ENCODE data around the gene RDH5. TPM values are rescaled to one million over a fixed set of nuclear protein-coding genes. Genes with fewer than 3 reads are reported as not detected.

Gene RDH5
- total RNA-seq, 1 experiment from 2014 or later, result 6.7 TPM

- BruUV-seq (replicated peaks), result no TSS peak
- CTCF ChIA-PET, result no interaction called here
- TF ChIP-seq CTCF (conservative IDR thresholded peaks at IDR 0.05; ENCODE audit: low read depth, low read length) (no peak), EZH2 (IDR thresholded peaks at IDR 0.05; ENCODE audit: borderline replicate concordance, low read depth, low read length, poor library complexity, severe bottlenecking) (no peak)
Measured at GRCh38 chr12:55712700-55713415, 7.3 kb upstream of the RDH5 start.

GRCh38 chr12:55713721-55714120 lies 6.5 kb upstream of the RDH5 start:
- no TSS peak for BruUV-seq (replicated peaks)
- no peak for TF ChIP-seq EZH2 (IDR thresholded peaks at IDR 0.05; ENCODE audit: borderline replicate concordance, low read depth, low read length, poor library complexity, severe bottlenecking)
- TF ChIP-seq CTCF (conservative IDR thresholded peaks at IDR 0.05; ENCODE audit: low read depth, low read length), result no peak
- DNase-seq (ENCODE audit: low spot score), result no peak

More at GRCh38 chr12:55712700-55713415, 7.3 kb upstream of the RDH5 start:
- no peak overlapping the region for H3K4me3 ChIP-seq (ENCODE audit: low read depth, low read length, poor library complexity, severe bottlenecking)
- H3K4me1 ChIP-seq (ENCODE audit: insufficient read depth, low read length, poor library complexity, severe bottlenecking), result peaks cover 21% of the 10 kb centered on the region
- no peak for DNase-seq (ENCODE audit: low spot score)
- no peak overlapping the region for H3K27ac ChIP-seq (ENCODE audit: low read depth, low read length, poor library complexity, severe bottlenecking)
- H3K36me3 ChIP-seq (ENCODE audit: insufficient read depth, low read length, poor library complexity, severe bottlenecking), result no peaks in the 10 kb centered on the region
- no peaks in the 10 kb centered on the region for H3K27me3 ChIP-seq (replicated peaks; ENCODE audit: insufficient read depth, low read depth, low read length, poor library complexity)
- H3K9me3 ChIP-seq (ENCODE audit: low read depth, low read length, poor library complexity, severe bottlenecking), result no peaks in the 10 kb centered on the region
- POLR2A ChIA-PET (ENCODE audit: low non-redundant PET), result no interaction called here
- intact Hi-C loops (cut with micrococcal nuclease; ENCODE audit: unreplicated experiment), result no loop called here

GRCh38 chr12:55715169-55715764 lies 4.9 kb upstream of the RDH5 start:
- Histone ChIP-seq H3K4me3 (ENCODE audit: low read depth, low read length, poor library complexity, severe bottlenecking) (peak overlapping the region; percentile 91), H3K27ac (ENCODE audit: low read depth, low read length, poor library complexity, severe bottlenecking) (peak overlapping the region; percentile 95), H3K27me3 (replicated peaks; ENCODE audit: insufficient read depth, low read depth, low read length, poor library complexity) (no peaks in the 10 kb centered on the region), H3K36me3 (ENCODE audit: insufficient read depth, low read length, poor library complexity, severe bottlenecking) (no peaks in the 10 kb centered on the region), H3K4me1 (ENCODE audit: insufficient read depth, low read length, poor library complexity, severe bottlenecking) (peaks cover 40% of the 10 kb centered on the region), H3K9me3 (ENCODE audit: low read depth, low read length, poor library complexity, severe bottlenecking) (no peaks in the 10 kb centered on the region)
- intact Hi-C loops (cut with micrococcal nuclease; ENCODE audit: unreplicated experiment), result no loop called here
- no peak for DNase-seq (ENCODE audit: low spot score)
- ChIA-PET POLR2A (ENCODE audit: low non-redundant PET) (no interaction called here), CTCF (interaction anchor here (0.5 kb wide), 1 partner anchor 28 kb away, joined by 7 read pairs; no protein-coding TSS in a partner anchor)
- no TSS peak for BruUV-seq (replicated peaks)
- no peak for TF ChIP-seq EZH2 (IDR thresholded peaks at IDR 0.05; ENCODE audit: borderline replicate concordance, low read depth, low read length, poor library complexity, severe bottlenecking)
- no peak for TF ChIP-seq CTCF (conservative IDR thresholded peaks at IDR 0.05; ENCODE audit: low read depth, low read length)

More at GRCh38 chr12:55713721-55714120, 6.5 kb upstream of the RDH5 start:
- Histone ChIP-seq H3K36me3 (ENCODE audit: insufficient read depth, low read length, poor library complexity, severe bottlenecking) (no peaks in the 10 kb centered on the region), H3K4me1 (ENCODE audit: insufficient read depth, low read length, poor library complexity, severe bottlenecking) (peaks cover 24% of the 10 kb centered on the region), H3K9me3 (ENCODE audit: low read depth, low read length, poor library complexity, severe bottlenecking) (no peaks in the 10 kb centered on the region), H3K4me3 (ENCODE audit: low read depth, low read length, poor library complexity, severe bottlenecking) (no peak overlapping the region), H3K27ac (ENCODE audit: low read depth, low read length, poor library complexity, severe bottlenecking) (no peak overlapping the region), H3K27me3 (replicated peaks; ENCODE audit: insufficient read depth, low read depth, low read length, poor library complexity) (no peaks in the 10 kb centered on the region)
- CTCF ChIA-PET, result interaction anchor here (0.6 kb wide), 1 partner anchor 12 kb away, joined by 3 read pairs; no protein-coding TSS in a partner anchor
- POLR2A ChIA-PET (ENCODE audit: low non-redundant PET), result no interaction called here
- intact Hi-C loops (cut with micrococcal nuclease; ENCODE audit: unreplicated experiment), result no loop called here

Data from A673 (cell line).